ENCODE data around the gene HPGD.
"Not testable (repeated sequence)": the region's sequence is repeated elsewhere in the genome, so short reads cannot be mapped to it uniquely, and the experiment has no call there.

The HPGD gene

GRCh38 chr4:174524242-174524641 lies 2.0 kb upstream of the HPGD start:
- no peak for DNase-seq

DNA sequence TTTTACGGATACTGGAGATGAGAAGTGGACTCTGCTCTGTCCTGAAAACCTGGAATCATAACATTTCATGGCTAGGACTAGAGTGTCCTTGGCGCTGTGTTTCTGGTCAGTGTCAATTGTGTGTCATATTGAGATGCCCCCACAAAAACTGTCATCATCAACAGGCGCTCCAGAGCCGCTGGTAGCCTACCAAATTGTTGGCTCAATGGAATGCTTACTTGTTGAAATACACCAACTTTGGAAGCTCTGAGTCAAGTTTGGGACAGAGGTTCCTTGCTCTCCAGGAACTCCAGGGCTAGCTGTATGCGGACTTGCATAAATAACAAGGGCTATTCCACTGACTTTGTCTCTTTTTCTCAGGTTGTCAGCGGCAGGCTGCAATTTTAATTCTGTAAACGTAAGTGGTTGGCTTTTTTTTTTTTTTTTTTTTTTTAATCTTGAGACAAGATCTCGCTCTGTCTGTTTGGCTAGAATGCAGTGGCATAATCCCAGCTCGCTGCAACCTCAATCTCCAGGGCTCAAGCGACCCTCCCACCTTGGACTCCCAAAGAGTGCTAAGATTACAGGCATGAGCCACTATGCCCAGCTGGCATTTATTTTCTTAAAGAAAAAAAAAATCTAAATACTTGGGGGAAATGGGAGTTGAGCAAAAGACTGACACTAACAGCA lies 871 bp upstream of the HPGD start:
- DNase-seq: no peak

DNA sequence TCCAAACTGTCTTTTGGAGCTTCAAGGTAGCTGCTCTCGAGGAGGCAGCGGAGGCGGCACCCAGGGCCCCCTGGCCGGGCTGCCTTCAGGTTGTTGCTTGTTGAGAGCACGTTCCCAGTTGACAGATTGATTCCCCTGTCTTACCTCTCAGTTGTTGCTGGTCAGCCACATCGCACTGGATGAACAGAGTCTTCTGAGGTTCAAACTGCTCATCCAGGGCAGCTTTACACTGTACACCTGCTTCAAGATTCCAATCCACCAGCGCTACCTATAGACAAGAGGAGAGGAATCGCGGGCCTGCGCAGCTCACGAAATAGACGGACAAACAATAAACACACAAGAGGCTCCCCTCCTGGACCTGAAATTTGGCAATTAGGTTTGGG lies 497 bp downstream of the HPGD start:
- DNase-seq: no peak

DNA sequence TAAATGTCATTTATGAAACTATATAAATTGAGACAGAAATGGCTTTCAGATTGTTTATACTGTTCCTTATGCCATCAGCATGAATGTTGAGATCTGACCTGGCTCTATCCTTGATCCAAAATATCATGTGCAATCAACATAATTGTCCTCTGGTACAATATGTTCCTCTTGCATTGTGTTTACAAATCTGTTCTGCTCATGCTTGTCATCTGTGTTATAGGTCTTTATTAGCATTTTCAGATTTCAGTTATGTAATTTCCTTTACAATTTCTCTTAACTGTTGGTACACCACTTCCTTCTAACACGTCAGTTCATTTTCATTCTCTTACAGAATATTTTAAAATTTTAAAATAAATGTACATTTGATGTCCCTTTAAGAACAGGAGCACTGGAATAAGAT lies 1.6 kb downstream of the HPGD start:
- DNase-seq: no peak

DNA sequence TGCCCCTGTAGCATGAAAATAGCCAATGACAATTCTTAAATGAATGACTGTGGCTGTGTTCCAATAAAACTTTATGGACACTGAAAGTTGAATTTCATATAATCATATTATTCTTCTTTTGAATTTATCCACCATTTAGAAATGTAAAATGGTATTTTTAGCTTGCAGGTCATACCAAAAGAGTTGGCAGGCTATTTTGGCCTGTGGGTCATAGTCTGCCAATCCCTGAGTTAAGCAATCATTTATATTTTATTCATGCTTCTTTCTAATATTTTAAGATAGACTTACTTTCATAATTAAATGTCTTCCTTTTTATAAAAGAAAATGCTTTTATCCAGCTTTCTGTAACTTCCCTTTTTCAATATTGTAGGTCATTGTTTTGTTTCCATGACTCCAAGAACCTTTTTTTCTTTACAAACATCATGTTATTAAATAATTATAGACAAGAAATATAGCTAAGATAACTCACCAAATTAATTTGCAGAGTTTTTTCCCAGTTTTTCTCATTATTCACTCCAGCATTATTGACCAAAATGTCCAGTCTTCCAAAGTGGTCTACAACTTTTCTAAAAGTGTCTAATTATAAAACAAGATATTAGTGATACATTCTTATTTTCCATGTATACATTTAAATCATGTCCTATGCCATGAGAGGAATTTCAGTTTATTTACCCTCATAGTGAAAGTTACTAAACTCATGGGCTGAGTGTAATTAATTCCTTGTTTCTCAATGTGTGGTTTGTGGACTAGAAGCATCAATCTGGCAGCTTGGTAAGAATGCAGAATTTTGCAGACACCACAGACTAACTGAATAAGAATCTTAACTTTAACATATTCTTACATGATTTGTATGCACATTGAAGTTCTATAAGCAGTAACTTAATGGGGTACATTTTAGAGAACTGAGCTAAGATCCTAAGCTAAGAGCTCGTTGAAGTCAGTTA lies 4.5 kb downstream of the HPGD start:
- no peak for DNase-seq

DNA sequence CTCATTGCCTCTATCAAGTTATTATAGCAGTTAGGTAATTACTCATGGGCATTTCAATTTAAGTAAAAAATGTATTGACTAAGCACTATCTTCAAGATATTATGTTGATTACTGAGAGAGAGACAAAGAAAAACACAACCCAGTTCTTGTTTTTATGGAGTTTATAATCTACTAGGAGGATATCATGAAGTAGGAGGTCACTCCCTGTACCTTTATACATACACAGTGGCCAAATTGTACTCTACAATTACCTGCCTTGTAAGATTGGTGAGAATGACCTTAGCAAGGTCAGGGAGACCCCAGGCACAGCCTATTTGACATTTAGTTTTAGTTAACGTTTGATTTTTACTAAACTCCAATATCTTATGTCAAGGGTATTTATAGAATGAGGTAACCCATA lies 5.5 kb downstream of the HPGD start:
- no peak for DNase-seq

DNA sequence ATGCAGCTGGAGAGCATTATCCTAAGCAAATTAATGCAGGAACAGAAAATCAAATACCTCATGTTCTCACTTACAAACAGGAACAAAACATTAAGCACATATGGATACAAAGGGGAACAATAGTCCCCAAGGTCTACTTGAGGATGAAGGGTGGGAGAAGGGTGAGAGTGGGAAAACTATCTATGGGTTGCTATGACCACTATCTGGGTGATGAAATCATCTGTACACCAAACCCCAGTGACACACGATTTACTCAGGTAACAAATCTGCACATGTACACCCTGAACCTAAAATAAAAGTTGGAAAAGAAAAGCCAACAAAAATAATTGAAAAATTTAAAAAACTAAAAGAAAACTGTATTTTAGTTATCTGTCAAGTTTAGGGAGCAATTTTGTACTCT lies 5.9 kb downstream of the HPGD start:
- no peak for DNase-seq

DNA sequence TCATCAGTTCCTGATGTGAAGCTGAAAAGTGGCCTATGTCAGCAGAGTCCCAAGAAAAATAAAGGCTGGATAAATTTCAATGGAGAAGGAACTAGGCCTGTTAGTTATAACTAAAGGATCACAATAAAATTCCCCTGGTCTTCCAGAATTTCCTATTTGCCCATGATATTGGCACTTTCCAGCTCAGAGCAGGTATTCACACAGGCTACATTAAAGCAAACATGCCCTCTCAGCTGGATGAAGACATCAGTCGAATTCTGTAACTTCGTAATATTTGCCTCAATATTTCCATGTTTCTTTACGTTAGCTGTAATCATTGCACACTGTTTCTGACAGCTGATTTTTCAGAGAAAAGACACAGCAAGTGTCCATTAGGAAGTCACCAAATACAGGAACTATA lies 9.5 kb downstream of the HPGD start:
- no peak for DNase-seq

DNA sequence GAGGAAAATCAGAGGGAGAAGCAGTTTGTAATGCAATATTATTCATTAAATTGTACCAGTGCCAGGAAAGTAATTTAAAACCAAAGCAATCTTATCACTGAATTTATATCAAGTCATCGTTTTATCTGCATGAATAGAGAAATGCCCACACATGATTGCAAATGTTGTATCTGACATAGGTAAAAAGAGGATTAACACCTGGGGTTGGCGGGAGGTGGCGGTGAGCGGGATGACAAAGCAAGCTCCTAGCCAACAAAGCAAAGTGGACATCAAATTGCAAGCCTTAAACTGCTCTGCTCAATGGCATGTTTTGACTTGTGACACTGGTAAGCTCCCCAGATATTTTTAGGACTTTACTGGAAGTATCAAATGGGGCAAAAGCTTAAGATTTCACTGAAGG lies 16.4 kb downstream of the HPGD start:
- DNase-seq: no peak

DNA sequence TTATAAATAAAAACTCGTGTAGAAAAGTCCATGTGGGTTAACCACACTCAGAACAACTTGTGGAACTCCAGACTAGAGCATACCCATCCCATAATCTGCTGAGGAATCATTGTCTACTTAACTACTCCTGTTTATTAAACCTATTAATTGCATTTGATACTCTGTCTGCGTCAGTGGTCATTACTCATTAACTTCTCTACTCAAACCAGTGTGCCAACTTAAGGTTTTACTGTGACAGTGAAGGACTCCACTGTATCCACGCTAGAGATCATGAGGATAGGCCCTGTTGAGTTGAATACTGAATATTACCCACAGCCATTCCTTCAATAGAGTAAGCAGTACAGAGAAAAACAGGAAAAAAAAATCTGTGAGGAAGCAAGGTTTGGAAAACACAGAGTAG lies 17.3 kb downstream of the HPGD start:
- DNase-seq: no peak

- no peak for DNase-seq
Observed at GRCh38 chr4:174503079-174503715, 19.1 kb downstream of the HPGD start.

- DNase-seq: no peak
Observed at GRCh38 chr4:174496631-174497432, 25.5 kb downstream of the HPGD start.

- no peak for DNase-seq
Observed at GRCh38 chr4:174495626-174496025, 26.7 kb downstream of the HPGD start.

DNA sequence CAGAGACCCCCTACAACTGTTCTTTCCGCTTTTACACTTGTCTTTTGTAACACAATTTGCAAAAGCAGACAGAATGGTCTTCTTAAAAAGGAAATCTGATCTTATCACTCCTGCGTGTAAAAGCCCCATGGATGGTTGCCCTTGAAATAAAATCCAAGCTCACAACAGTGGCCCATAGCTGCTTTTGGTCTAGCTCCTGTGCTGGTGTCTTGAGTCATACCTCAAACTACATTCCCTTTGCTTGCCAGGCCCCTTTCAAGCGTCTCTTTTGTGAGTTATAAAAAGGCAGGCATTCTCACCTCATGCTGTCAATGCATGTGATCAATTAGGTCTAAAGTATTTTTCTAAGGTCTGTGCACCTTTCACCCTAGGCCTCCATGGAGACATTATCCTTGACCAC lies 27.6 kb downstream of the HPGD start:
- DNase-seq: no peak

GRCh38 chr4:174494146-174494545 lies 28.1 kb downstream of the HPGD start:
- no peak for DNase-seq

DNA sequence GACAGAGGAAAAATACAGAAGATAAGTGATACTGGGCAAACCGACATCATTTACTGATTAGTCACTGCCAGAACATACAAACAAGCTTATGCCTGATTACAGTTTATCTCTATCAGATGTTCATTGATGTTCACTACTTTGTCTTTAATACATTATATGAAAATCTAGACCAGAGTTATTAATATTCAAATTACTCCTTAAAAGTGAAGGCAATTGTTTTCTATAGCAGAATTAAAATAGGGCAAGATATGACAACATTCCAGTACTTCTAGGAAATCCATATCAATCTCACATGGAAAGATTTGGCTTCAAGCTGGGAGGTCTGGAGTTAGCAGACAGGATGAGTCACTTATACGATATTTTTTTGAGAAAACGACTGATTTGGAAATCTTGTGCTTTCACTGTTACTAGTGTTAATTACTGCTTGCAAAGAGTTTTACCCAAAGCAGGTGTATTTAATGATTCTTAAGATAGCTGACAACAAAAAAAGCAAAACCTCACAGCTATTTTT lies 31.8 kb downstream of the HPGD start:
- no peak for DNase-seq

DNA sequence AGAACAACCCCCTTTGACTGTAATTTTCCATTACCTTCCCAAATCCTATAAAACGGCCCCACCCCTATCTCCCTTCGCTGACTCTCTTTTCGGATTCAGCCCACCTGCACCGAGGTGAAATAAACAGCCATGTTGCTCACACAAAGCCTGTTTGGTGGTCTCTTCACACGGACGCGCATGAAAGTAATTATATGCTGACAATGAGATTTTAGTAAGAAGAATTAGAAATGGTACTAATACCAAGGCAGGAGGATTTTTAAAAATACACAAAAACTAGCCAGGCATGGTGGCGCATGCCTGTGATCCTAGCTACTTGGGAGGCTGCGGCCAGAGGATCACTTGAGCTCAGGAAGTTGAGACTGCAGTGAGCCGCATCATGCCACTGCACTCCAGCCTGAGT lies 33.9 kb downstream of the HPGD start:
- DNase-seq: not testable (repeated sequence)

DNA sequence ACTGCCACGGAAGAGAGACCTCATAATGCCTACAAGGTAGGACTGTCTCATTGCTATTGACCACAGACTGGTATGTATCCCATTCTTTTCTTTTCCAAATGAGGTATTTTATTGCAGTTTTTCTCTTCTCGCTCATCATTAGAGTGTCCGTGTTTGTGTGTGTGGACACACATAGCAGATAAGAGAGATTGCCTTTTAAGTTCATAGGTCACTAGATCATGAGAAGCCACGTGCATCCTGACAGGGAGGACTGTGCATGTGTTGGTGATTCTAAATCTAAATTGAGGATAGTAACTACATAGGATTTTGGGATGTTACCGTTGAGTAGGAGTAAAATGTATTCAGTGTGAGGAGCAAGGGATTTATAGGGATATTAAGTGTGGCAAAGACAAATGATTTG lies 37.3 kb downstream of the HPGD start:
- no peak for DNase-seq

- DNase-seq: no peak
Observed at GRCh38 chr4:174483792-174484191, 38.5 kb downstream of the HPGD start.

- DNase-seq: no peak
Observed at GRCh38 chr4:174479140-174479539, 43.1 kb downstream of the HPGD start.

- DNase-seq: no peak
Observed at GRCh38 chr4:174475528-174475927, 46.8 kb downstream of the HPGD start.

- no peak for DNase-seq
Observed at GRCh38 chr4:174474457-174475075, 47.7 kb downstream of the HPGD start.

All from activated CD4-positive, alpha-beta T cell treated with anti-CD3 and anti-CD28 coated beads, Interleukin-2, amount 50 U/mL, for 1 hour (primary cell).